Measurements from ENCODE around the gene TSHZ2. TPM values are rescaled to one million over a fixed set of nuclear protein-coding genes. Genes with fewer than 3 reads are reported as not detected.

The TSHZ2 gene
- total RNA-seq, 1 experiment from 2014 or later: 0.07 TPM

DNA sequence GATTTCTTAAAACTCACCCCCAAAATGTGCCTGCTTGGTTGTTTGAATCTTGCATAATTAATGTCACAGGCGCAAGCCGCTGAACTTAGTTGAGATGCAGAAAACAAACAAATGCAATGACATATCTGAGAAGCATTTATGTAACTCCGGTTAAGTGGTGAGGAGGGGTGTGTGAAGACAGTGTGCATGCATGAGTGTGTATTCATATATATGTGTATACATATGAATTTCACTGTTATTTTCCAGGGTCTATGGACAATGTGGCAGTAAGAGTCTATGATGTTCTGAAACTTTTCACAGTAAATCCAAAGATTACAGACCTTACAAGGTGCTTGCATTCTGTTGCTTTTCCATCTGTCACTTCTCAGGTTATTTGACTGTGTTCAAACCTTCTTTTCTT lies 518.5 kb downstream of the TSHZ2 start:
- no peak overlapping the region for H2BK120ac ChIP-seq (ENCODE audit: low read depth, low read length, poor library complexity, severe bottlenecking)
- no peaks in the 10 kb centered on the region for H4K20me1 ChIP-seq (ENCODE audit: control insufficient read depth, insufficient read depth, insufficient read length)
- Mint-ChIP-seq H3K27ac (no peak overlapping the region), H3K4me3 (no peak overlapping the region), H3K27me3 (ENCODE audit: low read depth) (no peaks in the 10 kb centered on the region), H3K4me1 (peaks cover 15 to 16% of the 10 kb centered on the region in 2 experiments), H3K36me3 (ENCODE audit: insufficient read depth in 1 of 3, low read depth in 3 of 3) (peaks cover 0 to 2% (median 0%) of the 10 kb centered on the region in 3 experiments; a peak in 1 of 7 replicates), H3K9me3 (no peaks in the 10 kb centered on the region)
- H3K79me1 ChIP-seq (ENCODE audit: insufficient read depth, low read depth, low read length, poor library complexity, severe bottlenecking): no peaks in the 10 kb centered on the region
- H3T11ph ChIP-seq (ENCODE audit: low read length): no peak overlapping the region
- H3K18ac ChIP-seq (ENCODE audit: insufficient read length, low read depth, low read length): no peak overlapping the region
- no peak overlapping the region for H4K8ac ChIP-seq (replicated peaks; ENCODE audit: insufficient read length, low read depth, low read length)
- H4K5ac ChIP-seq (ENCODE audit: insufficient read length, low read depth, low read length): no peak overlapping the region
- H3K4me2 ChIP-seq (ENCODE audit: insufficient read depth, insufficient read length, low read length): no peak overlapping the region
- no peaks in the 10 kb centered on the region for H3K23me2 ChIP-seq (ENCODE audit: insufficient read length, low read depth, low read length, poor library complexity, severe bottlenecking)
- H4K91ac ChIP-seq (ENCODE audit: insufficient read length, low read depth, low read length): no peak overlapping the region
- no peak overlapping the region for H2AK5ac ChIP-seq (ENCODE audit: insufficient read length, low read length)
- no peak overlapping the region for H3K9ac ChIP-seq (ENCODE audit: extremely low read depth, insufficient read length, low read length)
- H2BK20ac ChIP-seq (ENCODE audit: low read depth, low read length, poor library complexity, severe bottlenecking): no peak overlapping the region
- H2BK15ac ChIP-seq (ENCODE audit: low read depth, low read length): no peak overlapping the region
- H3K4me1 ChIP-seq (ENCODE audit: insufficient read depth, low read length): no peaks in the 10 kb centered on the region
- H3K14ac ChIP-seq (ENCODE audit: insufficient read depth, low read length): no peak overlapping the region
- TF ChIP-seq, protein P1, sequence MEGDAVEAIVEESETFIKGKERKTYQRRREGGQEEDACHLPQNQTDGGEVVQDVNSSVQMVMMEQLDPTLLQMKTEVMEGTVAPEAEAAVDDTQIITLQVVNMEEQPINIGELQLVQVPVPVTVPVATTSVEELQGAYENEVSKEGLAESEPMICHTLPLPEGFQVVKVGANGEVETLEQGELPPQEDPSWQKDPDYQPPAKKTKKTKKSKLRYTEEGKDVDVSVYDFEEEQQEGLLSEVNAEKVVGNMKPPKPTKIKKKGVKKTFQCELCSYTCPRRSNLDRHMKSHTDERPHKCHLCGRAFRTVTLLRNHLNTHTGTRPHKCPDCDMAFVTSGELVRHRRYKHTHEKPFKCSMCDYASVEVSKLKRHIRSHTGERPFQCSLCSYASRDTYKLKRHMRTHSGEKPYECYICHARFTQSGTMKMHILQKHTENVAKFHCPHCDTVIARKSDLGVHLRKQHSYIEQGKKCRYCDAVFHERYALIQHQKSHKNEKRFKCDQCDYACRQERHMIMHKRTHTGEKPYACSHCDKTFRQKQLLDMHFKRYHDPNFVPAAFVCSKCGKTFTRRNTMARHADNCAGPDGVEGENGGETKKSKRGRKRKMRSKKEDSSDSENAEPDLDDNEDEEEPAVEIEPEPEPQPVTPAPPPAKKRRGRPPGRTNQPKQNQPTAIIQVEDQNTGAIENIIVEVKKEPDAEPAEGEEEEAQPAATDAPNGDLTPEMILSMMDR (conservative IDR thresholded peaks at IDR 0.05): no peak
- no peak overlapping the region for H3K23ac ChIP-seq (ENCODE audit: insufficient read length, low read depth, low read length)
- WGBS (ENCODE audit: extremely low coverage, insufficient read length, low lambda C conversion rate): no CpG with 5 or more reads among the region's 3 CpGs
- no peaks in the 10 kb centered on the region for H3K79me2 ChIP-seq (ENCODE audit: insufficient read depth, low read length)
- no peak overlapping the region for H2BK5ac ChIP-seq (ENCODE audit: insufficient read length, low read length)
- no peak overlapping the region for H2AFZ ChIP-seq (ENCODE audit: low read length)
- H3K27ac ChIP-seq (ENCODE audit: insufficient read length, low read depth, low read length): no peak overlapping the region
- H3K4ac ChIP-seq (ENCODE audit: low read depth, low read length): no peak overlapping the region
- no peaks in the 10 kb centered on the region for H3K27me3 ChIP-seq (ENCODE audit: insufficient read depth, low read length)
- DNase-seq: no peak
- H3K56ac ChIP-seq (ENCODE audit: insufficient read length, low read depth, low read length): no peak overlapping the region
- no peaks in the 10 kb centered on the region for H3K9me3 ChIP-seq (ENCODE audit: control insufficient read depth, low read depth, low read length)
- no peak overlapping the region for H2BK12ac ChIP-seq (ENCODE audit: insufficient read length, low read depth, low read length)

Data from H9 (cell line).